ENCODE measurements around the gene UBXN4.
"Not testable (repeated sequence)": the region's sequence is repeated elsewhere in the genome, so short reads cannot be mapped to it uniquely, and the experiment has no call there.

Gene UBXN4

DNA sequence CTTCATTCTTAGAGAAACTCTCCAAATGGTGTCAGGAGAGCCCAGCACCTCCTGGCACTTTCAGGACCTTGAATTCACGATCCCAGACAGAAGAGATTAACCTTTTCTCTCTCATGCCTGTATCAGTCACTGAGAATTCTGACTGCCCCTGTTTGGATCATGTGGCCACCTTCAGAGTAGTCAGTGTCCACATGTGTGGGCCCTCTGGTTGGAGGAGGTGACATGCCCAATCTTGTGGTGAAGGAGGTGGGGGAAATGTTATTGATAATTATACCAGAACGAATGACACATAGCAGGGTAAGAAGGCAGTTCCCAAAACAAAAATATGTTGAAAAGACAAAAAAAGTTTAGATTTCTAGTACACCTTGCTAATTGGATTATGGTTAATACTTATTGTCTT, 31.7 kb downstream of the UBXN4 start:
- DNase-seq: no peak

DNA sequence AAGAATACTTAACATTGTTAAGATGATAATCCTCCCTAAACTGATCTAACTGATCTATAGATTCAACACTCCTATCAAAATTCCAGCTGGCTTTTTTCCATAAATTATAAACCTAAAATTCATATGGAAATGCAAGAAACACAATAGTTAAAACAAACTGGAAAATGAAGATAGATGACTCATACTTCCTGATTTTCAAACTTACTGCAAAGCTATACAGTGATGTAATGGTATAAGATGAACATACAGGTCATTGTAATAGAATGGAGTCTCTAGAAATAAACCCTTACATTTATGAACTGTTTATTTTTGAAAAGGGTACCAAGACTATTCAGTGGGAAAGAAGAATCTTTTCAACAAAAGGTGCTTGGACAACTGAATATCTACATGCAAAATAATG, 32.3 kb downstream of the UBXN4 start:
- DNase-seq: no peak

DNA sequence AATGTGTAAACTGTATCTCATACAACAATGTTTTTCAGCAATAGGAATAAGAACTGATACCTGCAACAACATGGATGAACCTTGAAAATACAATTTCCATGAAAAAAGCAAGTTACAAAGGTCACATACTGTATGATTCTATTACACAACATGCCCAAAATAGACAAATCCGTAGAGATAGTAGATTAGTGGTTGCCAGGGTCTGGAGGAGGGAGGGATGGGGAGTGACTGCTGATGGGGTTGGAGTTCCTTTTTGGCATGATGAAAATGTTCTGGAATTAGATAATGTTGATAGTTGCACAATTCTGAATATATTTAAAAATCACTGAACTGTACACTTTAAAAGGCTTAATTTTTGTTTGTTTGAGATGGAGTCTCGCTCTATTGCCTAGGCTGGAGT, 33.8 kb downstream of the UBXN4 start:
- DNase-seq: no peak

DNA sequence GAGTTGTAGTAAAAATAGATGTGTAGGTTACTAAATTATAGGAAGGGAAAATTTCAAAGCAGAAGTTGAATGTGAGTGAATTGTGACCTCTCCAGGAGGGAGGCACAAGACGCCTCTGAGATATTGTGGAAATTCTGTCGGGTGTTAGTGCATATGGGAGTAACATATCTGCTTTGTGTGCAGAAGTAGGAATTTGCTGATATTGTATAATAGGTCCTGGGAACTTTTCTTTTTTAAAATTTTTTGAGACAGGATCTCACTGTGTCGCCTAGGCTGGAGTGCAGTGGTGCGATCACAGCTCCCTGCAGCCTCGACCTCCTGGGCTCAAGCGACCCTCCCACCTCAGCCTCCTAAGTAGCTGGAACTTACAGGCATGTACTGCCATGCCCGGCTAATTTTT, 34.7 kb downstream of the UBXN4 start:
- DNase-seq: no peak

DNA sequence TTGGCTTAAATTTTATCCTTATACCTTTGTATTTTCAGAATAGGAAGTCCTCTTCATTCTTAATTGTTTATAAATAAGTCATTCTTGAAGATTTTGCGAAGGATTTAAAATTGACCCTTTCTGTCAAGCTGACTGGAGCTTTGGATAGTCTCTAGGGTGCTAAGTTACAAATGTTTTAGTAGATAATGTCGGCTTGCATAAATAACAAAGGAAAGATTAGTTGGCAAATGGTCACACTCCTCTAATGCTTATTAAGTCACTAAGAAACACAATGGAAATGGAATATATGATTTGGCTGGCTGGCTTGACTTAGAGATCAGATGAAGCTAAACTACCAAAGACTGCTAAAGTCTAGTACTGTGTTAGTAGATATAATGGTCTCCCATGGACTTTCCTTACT, 40.6 kb downstream of the UBXN4 start:
- DNase-seq: no peak

DNA sequence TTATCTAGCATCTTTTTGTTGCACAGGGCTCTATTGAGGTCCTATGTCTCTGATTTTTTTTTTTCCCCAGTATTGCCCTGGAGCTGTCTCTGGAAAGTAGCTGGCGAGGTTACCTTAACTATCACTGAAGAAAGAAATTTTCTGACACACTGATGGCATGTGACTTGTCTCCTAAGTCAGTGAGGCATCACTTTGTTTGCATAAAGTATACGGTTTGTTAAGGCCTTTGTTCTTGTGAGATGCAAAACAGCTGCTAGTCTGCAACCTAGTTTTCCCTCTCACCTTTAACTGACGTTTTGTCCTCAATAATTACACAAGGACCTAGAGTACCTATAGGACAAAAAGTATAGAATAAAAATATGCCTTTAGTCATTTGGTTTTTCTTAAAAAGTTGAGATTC, 41.8 kb downstream of the UBXN4 start:
- no peak for DNase-seq

DNA sequence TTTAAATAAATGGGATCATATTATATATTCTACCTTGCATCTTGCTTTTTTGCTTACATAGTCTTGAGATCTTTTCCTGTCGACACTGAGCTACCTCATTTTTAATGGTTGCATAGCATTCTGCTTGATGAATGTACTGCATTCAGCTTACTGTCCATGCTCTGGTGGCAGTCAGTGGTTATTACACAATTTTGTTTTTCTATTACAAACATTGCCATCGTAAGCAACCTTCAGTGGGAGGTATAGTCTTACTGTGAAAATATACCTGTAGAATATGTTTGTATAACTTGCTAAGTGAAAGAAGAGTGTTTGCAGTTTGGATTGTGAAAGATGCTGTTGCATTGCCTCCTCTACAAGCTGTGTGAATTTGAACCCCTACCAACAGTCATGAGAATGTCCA, 43.4 kb downstream of the UBXN4 start:
- DNase-seq: no peak

DNA sequence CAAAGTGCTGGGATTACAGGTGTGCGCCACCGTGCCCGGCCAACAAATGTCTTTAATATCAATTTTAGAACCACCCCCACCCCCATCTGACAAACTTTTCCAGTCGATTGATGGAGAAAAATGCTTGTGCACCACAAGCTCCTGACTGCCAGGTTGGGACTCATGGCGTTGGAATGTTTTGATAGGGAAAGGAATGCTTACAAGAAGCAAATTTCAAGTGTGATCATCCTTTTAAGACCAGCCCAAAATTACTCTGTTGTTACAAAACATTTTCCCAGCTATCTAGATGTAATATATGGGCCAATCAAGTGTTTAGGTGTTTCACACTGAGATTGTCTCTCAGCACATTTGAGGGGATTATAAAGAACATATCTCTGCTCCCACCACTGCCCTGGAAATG, 45.2 kb downstream of the UBXN4 start:
- DNase-seq: no peak

DNA sequence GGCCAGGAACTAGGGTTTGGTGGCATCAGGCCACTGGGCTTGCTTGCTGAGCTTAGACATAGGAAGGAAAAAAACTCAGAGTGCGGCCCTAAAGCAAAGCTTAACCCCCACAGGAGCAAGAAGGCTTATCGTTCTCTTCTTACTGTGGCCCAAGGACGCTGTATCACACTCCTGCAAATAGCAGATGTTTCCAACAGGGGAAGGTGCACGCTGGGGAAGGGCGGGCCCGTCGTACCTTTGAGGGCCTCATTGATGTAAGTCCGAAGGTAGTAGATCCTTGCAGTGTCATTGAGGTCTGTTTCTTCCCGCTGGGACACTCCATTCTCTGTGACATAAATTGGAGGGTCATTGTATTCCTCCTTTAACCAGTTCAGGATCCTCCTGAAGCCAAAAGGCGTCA, 48.8 kb downstream of the UBXN4 start:
- no peak for DNase-seq

DNA sequence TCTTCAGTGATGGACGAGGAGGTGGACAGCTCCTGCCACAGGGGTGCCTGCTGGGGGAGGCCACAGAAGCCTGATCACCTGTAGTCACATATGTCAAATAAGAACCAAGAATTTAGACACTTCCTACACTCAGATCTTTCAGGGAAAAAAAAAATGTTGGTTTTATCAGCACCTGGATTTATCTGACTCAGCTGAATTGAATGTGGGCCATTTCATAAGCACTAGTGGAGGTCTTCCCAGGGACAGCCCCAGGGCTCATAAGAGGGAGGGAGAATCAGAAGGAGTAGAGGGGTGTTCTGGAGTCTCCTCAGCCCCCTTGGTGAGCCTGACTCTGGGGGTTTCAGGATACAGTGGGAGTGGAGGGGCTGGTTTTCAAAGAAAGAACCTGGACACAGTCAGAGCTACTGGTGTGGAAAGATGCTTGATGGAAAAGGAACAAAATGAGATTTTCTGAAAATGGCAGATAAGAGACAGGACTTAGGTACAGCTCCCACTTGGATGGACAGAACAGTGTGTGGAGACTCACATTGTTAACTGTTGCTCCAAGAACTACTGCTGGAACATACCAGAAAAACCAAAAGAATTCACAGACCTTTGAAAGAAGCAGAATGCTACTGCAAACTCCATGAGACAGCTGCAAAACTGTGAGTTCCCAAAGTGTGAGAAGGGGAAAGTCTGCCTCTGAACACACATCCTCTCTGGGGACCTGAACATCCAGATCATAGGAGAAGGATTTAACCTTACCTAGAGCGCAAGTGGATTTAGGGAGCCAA, 49.9 kb downstream of the UBXN4 start:
- DNase-seq: no peak

DNA sequence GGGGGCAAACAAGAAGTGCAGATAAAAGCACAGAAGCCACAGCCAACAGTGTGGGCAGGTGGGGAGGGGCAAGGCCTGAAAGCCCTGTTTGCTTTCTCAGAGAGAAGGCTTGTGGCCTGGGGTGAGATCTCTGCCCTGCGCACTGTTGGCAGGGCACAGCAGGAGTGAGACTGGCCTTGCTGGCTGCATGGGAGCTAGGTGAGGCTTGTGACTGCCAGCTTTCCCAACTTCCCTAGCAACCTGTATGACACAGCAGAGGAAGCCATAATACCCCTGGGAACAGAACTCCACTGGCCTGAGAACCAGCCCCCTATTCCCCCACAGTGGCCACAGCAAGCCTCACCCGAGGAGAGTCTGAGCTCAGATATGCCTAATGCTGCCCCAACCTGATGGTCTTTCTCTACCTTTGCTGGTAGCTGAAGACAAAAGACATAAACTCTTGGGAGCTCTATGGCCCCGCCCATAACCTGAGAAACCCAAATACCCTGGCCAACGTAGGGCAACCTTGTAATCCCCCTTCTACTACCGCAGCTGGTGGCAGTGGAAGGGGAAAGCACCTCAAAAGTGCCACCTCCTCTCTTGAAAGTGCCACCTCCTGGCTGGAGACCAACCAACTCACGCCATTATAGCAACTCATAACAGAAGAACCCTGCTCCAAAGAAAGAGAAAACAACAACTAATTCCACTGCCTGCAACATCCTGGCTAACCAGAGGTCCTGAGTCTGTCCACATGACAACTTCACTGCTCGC, 50.9 kb downstream of the UBXN4 start:
- no peak for DNase-seq

DNA sequence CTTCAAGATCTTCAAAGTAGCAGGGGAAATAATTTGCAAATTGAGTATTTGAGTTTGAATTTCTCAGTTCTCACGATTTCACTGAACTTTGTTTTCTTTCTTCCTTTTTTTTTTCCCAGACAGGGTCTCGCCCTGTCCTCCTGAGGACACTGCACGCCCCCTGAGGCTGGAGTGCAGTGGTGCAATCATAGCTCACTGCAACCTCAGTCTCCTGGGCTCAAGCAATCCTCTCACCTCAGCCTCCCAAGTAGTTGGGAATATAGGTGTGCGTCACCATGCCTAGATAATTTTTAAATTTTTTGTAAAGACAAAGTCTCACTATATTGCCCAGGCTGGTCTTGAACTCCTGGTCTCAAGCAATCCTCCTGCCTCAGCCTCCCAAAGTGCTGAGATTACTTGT, 54.0 kb downstream of the UBXN4 start:
- not testable (repeated sequence) for DNase-seq

DNA sequence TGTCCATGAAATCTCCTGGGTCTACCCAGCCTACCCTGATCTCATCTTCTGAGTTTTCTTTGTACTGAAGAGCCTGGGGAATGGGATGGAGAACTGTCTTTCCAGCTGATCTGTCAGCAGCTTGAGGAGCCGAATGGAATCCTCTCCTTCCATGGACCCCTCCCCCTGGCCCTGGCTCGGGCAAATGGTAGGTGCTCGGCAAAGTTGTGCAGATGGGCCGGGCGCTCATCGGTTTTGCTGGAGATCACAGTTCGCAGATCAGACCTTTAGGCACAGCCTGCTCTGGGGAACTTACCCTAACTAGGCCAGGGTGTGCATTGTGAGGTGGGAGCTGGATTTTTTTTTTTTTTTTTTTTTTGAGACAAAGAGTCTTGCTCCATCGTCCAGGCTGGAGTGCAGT, 55.0 kb downstream of the UBXN4 start:
- no peak for DNase-seq

DNA sequence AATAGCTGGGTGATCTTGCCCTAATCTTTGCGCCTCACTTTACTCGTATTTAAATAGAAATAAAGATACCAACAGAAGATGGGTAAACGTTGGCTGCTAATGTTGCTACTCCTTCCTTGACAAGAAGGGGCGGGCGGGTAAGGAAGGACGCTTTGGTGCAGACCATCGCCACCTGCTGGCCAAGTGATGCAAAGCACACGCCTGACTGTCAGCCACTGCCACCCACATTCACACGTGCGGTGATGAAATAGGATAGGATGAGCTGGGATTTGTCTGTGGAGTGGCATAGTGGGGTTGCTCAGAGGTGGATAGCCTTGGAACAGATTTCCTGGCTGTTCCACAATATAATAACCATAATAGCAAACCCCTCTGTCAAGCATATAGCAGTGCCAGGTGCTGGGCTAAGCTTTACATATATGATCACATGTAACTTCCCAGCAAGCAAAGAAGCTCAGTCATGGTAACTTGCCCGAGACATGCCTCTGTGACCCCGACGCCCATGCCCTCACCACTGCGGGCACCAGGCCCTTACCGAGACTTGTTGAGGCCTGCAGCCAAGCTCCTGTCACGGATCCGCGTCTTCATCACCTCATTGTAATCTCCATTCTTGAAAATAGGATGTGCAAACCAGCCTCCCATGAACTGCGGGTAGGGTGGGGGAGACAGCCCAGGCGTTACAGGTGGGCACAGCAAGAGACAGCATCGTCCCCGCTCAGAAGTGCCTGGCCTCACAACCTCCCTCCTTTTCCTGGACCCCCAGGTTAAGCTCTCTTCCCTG, 56.0 kb downstream of the UBXN4 start:
- peak; percentile 80 for DNase-seq

DNA sequence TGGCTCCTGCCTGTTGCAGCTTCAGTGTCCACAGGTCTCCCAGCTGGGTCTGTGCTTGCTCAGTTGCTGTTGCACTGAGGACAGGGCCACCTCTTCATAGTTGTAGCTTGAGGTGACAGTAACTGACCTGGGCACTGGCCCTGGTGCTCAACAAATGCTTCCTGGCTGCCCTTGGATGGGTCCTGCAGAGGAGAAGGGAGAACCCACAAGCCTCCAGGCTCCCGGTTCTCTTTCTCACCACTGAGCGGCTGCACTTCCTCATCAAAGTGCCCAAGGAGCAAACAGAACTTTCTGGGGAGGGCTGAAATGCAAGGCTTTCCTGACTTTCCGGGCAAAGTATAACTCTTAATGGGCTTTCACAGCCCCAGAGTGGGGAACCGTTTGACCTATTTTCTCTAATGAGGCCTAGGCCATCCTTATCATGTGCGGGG, 56.6 kb downstream of the UBXN4 start:
- DNase-seq: no peak

DNA sequence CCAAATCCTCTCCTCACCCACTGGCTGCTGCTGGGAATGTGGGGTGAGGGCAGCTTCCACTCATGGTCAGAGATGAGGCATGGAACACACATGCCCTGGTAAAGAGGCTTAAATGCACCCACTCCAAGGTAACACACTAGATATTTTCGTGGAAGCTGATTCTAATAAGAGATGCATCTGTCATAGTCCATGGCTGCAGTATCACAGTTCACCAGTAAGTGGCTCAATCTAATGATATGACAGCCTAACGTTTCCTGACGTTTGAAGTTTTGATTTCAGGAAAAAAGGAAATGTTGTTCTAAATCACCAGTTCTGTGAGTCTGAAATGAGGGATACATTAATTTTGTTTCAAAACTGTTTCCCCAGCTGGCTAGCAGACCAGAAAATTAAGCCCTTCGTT, 57.1 kb downstream of the UBXN4 start:
- no peak for DNase-seq

DNA sequence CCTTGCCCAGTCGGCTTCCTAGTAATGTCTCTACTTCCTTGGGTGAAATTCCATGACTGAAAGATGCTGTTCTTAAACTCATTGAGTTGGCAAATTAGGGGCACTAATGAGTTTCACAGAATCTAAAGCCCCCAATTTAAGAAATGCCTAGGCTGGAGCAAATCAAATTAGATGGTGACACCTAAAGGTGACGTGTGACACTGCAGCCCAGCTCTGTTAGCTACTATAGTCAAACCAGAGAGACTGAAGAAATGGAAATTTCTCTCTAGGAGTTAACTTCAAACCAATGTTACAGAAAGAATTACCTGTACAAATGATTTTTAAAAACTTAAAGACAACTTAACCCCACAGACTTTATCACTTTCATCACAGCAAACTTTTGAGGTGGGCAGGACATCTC, 58.1 kb downstream of the UBXN4 start:
- DNase-seq: no peak

DNA sequence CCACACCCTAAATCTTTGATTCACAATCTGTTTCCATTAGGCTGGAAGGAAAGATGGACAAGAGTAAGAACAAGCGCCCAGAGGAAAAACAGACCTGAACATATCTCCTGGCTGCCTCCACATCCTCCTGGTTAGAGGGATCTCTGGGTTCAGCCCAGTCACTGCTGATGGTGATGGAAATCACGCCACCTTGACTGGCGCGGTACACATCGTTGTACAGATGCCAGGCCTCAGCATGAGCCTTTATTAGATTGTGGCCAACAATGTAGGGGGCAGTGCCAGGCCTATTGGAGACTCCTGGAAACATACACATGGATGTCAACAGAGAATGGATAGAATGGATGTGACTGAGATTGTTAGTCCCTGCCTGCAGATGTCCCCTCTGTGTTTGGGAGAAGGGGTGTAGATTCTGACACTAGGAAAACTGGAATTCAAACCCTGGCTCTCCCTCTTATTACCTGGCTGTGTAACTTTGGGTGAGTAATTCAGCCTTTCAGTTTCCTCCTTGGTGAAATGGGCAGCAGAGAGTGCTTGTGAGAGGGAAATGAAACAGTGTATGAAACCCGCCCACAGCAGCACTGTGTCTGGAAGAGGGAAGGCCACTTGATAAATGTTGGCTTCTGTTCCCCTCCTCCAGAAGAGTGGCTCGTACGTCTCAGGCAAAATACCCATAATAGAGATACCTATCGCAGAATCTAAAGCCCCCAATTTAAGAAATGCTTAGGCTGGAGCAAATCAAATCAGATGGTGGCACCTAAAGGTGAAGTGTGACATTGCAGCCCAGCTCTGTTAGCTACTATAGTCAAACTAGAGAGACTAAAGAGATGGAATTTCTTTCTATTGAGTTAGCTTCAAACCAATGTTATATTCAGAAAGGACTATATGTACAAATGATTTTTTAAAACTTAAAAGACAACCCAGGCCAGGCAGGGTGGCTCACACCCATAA, 59.1 kb downstream of the UBXN4 start:
- no peak for DNase-seq

DNA sequence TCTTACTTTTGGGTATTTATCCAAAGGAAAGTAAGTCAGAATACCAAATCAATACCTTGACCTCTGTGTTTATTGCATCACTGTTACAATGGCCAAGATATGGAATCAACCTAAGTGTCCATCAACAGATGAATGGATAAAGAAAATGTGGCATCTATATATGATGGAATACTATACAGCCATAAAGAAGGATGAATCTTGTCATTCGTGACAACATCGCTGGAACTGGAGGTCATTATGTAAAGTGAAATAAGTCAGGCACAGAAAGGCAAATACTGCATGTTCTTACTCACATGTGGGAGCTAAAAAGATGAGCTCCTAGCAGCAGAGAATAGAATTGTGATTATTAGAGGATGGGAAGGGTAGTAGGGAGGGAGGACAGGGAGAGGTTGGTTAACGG, 60.7 kb downstream of the UBXN4 start:
- no peak for DNase-seq

DNA sequence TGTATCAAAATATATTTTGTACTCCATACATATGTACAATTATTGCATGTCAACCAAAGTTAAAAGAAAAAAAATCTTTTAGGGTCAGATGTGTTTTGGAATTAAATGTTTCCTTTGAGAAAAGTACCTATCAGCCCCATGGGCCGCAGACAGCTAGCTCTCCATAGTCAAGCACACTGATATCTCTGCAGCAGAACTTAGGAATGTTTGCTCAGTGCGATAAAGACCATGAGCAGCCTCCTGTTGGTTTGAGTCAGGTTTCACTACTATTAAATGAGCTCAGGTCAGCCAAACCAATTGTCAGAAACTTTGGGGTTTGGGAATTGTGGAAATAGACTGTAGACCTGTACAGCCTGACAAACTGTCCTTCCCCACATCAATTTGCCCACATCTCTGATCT, 61.6 kb downstream of the UBXN4 start:
- DNase-seq: no peak

DNA sequence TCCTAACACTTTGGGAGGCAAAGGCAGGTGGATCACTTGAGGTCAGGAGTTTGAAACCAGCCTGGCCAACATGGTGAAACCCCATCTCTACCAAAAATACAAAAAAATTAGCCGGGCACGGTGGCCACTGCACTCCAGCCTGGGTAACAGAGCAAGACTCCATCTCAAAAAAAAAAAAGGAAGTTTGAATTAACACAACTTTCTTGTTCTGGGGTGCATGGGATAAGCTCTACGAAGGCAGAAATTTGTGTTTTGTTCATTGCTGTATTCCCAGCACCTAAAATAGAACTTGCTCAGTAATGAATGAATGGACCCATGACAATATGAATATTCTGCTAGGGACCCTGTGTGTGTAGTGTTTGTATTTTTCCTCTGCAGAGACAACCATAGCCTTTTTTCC, 66.2 kb downstream of the UBXN4 start:
- DNase-seq: not testable (repeated sequence)

DNA sequence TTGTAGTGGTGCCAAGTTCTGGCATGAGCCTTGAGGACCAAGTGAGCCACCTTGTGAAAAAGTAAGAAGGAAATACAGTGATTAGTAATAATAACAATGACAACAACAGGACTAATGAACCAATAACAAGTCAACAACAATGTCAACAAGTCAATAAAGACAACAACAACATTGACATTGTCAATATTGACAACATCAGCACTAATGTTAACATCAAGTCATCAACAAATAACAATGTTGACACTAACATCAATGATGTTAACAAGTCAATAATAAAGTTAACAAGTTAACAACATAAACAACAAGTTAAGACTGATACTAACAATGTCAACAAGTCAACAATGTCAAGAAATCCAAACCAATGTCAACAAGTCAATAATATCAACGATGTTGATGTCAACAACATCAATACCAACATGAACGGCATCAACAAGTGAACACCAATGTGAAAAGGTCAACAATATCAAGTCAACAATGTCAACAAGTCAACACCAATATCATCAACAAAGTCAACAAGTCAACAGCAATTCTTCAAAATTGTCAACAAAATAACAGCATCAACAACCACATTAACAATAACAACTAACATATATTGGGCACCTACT, 71.4 kb downstream of the UBXN4 start:
- no peak for DNase-seq
